Activated B cell treated with CpG ODN at 0.5 μM for 24 hours (primary cell): ENCODE results near the gene SEL1L3. TPM values are rescaled to one million over a fixed set of nuclear protein-coding genes. Genes with fewer than 3 reads are reported as not detected.
A peak's percentile ranks its signal among the peaks of the same experiment; 100 is the strongest.

Source experiments
- ATAC-seq: fragments of 200-7000 bp; cut with Tn5 transposase; one replicate; pipeline ENCODE4 v1.10.0; 2021; ENCODE audit warnings: low read depth, mild to moderate bottlenecking, moderate library complexity
- CTCF ChIA-PET: fragments of 350-600 bp; sonication (Branson Sonifier 250); formaldehyde crosslinking; loops from one replicate; lab custom pipeline; 2021; ENCODE audit warnings: antibody characterized with exemption; lab: Charles Lee
- POLR2A ChIA-PET: fragments of 350-600 bp; sonication (Branson Sonifier 250); formaldehyde crosslinking; loops from one replicate; lab custom pipeline; 2021; ENCODE audit warnings: antibody characterized with exemption; lab: Charles Lee
- DNase-seq: peaks from one replicate; pipeline ENCODE4 v3.0.0; 2022
- H3K27ac Mint-ChIP-seq: one replicate; pipeline ENCODE4 v1.8.0; 2020; ENCODE audit warnings: mixed read lengths
- H3K27me3 Mint-ChIP-seq: one replicate; pipeline ENCODE4 v1.8.0; 2021; ENCODE audit warnings: mixed read lengths
- H3K36me3 Mint-ChIP-seq: one replicate; pipeline ENCODE4 v1.8.0; 2021; ENCODE audit warnings: low read depth, mixed read lengths
- H3K4me1 Mint-ChIP-seq: one replicate; pipeline ENCODE4 v1.8.0; 2021; ENCODE audit warnings: mixed read lengths
- H3K4me3 Mint-ChIP-seq: one replicate; pipeline ENCODE4 v1.8.0; 2020; ENCODE audit warnings: mild to moderate bottlenecking, mixed read lengths
- H3K9me3 Mint-ChIP-seq: one replicate; pipeline ENCODE4 v1.8.0; 2020; ENCODE audit warnings: mixed read lengths
- intact Hi-C: fragments of 100-400 bp; cut with micrococcal nuclease; formaldehyde crosslinking; loops from one replicate; pipeline ENCODE4 v1.15.1; 2024
- total RNA-seq: library from RNA; stranded (reverse); gene quantifications from 2 replicates; pipeline ENCODE4 v1.2.3, GENCODE V29; 2022
- TF ChIP-seq, protein P1 (sequence below): fragments of 200-600 bp; IDR thresholded peaks from one replicate; pipeline ENCODE4 v1.8.0; 2022; ENCODE audit warnings: antibody characterized with exemption, mild to moderate bottlenecking

SEL1L3 gene
- total RNA-seq, 1 donor from 2014 or later, result 113 TPM

DNA sequence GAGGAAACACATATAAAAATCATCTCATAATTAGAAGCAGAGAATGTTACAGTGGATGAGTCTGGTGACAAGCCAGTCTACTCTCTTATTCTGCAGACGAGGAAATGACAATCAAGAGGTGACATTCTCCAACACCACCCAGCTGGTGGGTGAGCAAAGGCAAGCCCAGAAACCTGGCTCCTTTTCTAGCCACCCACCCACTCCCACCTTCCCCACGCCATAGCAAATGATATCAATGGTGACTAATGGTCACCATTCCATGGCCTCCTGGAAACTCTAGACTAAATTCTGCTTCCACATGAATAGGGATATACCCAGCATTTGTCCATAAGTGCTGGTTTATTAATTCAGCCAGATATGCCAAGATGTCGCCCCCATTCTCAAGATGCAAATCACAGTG, 10.7 kb downstream of the SEL1L3 start:
- intact Hi-C loops, result no loop called here
- peaks cover 94% of the 10 kb centered on the region for H3K4me1 Mint-ChIP-seq
- CTCF ChIA-PET, result no interaction called here
- no peaks in the 10 kb centered on the region for H3K9me3 Mint-ChIP-seq
- H3K27ac Mint-ChIP-seq, result peak overlapping the region; percentile 76
- POLR2A ChIA-PET, result interaction anchor here (0.7 to 1.1 kb wide), 2 partner anchors 9 to 585 kb away, joined by 3 to 5 read pairs; no protein-coding TSS in a partner anchor
- no peak for DNase-seq
- H3K36me3 Mint-ChIP-seq, result peaks cover 50% of the 10 kb centered on the region
- H3K4me3 Mint-ChIP-seq, result peak overlapping the region; percentile 5
- no peak for ATAC-seq
- TF ChIP-seq, protein P1, sequence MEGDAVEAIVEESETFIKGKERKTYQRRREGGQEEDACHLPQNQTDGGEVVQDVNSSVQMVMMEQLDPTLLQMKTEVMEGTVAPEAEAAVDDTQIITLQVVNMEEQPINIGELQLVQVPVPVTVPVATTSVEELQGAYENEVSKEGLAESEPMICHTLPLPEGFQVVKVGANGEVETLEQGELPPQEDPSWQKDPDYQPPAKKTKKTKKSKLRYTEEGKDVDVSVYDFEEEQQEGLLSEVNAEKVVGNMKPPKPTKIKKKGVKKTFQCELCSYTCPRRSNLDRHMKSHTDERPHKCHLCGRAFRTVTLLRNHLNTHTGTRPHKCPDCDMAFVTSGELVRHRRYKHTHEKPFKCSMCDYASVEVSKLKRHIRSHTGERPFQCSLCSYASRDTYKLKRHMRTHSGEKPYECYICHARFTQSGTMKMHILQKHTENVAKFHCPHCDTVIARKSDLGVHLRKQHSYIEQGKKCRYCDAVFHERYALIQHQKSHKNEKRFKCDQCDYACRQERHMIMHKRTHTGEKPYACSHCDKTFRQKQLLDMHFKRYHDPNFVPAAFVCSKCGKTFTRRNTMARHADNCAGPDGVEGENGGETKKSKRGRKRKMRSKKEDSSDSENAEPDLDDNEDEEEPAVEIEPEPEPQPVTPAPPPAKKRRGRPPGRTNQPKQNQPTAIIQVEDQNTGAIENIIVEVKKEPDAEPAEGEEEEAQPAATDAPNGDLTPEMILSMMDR, result no peak
- no peaks in the 10 kb centered on the region for H3K27me3 Mint-ChIP-seq

DNA sequence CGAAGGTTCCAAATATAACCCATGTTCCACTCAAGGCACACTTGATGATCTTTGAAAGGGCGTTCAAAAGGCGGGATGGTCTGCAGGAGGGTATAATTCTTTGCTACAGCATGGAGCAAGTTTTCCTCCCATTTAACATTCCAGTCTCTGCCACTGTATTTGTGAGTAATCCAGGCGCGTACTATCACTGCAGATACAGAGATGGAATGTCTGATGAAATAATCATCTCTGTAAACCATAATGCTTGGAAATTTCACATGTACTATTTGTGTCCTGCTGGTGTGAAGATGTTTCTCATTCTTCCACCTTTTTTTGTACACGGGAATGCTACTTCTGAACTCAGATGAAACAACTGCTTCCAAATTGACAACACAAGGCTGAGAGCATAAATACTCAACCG, 15.5 kb downstream of the SEL1L3 start:
- H3K4me1 Mint-ChIP-seq, result peaks cover 91% of the 10 kb centered on the region

DNA sequence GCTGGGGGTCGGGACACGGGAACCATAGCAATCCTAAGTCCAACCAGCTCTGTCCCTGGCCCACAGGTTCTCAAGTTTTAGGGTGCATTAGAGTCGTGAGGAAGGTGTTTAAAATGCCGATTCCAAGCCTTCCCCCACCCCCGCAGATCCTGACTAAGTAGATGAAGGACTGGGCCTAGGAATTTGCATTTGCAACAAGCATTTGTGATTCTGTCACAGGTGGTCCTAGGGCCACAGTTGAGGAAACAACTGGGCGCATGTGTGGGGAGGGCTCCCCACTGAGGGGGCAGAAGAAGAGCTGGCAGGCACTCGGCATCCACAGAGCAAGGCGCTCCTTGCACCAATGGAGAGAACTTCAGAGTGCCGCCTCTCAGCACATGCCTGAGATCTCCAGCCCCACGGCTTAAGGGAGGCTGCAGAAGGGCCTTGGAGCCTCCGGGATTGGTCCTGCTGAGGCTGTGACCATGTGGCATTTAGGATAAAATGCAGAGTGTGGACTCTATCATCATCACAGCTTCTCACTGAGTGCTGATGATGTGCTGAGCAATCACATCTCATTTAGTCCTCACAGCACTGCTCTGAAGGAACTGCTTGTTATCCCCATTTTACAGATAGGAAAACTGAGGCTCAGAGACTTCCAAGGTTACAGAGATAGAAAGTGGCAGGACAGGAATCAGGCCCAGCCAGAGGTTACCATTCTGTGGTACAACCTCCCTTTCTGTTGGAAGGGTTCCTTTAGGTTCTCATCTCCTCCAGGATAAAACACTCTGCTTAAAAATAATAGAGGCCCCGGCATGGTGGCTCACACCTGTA, 16.7 kb downstream of the SEL1L3 start:
- Mint-ChIP-seq H3K4me3 (no peak overlapping the region), H3K27me3 (no peaks in the 10 kb centered on the region), H3K4me1 (peaks cover 91% of the 10 kb centered on the region), H3K36me3 (peaks cover 82% of the 10 kb centered on the region), H3K27ac (peak overlapping the region; percentile 69), H3K9me3 (no peaks in the 10 kb centered on the region)
- intact Hi-C loops, result no loop called here
- ATAC-seq, result no peak
- DNase-seq, result no peak
- POLR2A ChIA-PET, result interaction anchor here (0.6 to 2.2 kb wide), 3 partner anchors 9 to 561 kb away, joined by 3 to 6 read pairs (median 6); partner anchors contain the start of gene SMIM20
- TF ChIP-seq, protein P1, result no peak
- CTCF ChIA-PET, result interaction anchor here (2.0 kb wide), 1 partner anchor 9 kb away, joined by 5 read pairs; no protein-coding TSS in a partner anchor

More for the DNA sequence above, 15.5 kb downstream of the SEL1L3 start:
- DNase-seq (no peak), ATAC-seq (no peak)
- peak overlapping the region; percentile 69 for H3K27ac Mint-ChIP-seq
- ChIA-PET CTCF (no interaction called here), POLR2A (no interaction called here)
- TF ChIP-seq, protein P1, result no peak
- H3K4me3 Mint-ChIP-seq, result no peak overlapping the region
- peaks cover 85% of the 10 kb centered on the region for H3K36me3 Mint-ChIP-seq
- intact Hi-C loops, result no loop called here
- H3K27me3 Mint-ChIP-seq, result no peaks in the 10 kb centered on the region
- no peaks in the 10 kb centered on the region for H3K9me3 Mint-ChIP-seq

DNA sequence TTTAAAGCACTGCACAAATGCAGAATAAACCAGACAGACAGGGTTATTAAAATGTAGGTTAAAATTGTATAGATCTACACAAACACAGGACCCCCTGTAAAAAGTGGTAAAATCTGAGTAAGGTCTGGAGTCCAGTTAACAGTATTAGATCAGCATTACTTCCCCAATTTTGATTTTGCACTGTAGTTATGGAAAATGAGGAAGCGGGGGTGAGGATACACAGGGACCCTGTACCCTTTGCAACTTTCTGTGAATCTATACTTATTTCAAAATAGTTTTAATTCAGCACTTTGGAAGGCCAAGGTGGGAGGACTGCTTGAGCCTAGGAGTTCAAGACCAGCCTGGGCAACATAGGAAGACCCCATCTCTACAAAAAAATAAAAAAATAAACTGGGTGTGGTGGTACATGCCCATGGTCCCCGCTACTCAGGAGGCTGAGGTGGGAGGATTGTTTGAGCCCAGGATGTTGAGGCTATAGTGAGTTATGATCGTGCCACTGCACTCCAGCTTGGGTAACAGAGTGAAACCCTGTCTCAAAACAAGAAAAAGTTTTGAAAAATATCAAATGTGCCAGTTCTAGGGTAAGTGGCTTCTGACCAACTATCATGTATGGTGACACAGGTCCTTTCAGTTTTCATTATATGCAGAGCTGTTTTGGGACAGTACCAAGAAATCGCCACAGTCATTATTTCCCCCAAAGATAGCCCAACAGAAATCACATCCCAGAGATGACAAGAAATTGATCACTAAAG, 17.7 kb downstream of the SEL1L3 start:
- no peak for ATAC-seq
- POLR2A ChIA-PET, result interaction anchor here (2.2 kb wide), 1 partner anchor 10 kb away, joined by 6 read pairs; no protein-coding TSS in a partner anchor
- no peak for DNase-seq
- Mint-ChIP-seq H3K4me1 (peaks cover 85% of the 10 kb centered on the region), H3K27me3 (no peaks in the 10 kb centered on the region), H3K4me3 (no peak overlapping the region), H3K36me3 (peaks cover 83% of the 10 kb centered on the region), H3K9me3 (no peaks in the 10 kb centered on the region), H3K27ac (peak overlapping the region; percentile 69)
- TF ChIP-seq, protein P1, result no peak
- CTCF ChIA-PET, result interaction anchor here (1.2 to 2.0 kb wide), 2 partner anchors 10 to 143 kb away, joined by 3 to 5 read pairs; no protein-coding TSS in a partner anchor
- intact Hi-C loops, result loop anchor here (5.0 kb wide), 1 partner anchor 317 kb away; no protein-coding TSS in a partner anchor
